ENCODE measurements around the gene ZSWIM7.

GRCh38 chr17:16036261-16036660 is 36.8 kb upstream of the ZSWIM7 start:
- no peak for TF ChIP-seq CTCF (IDR thresholded peaks at IDR 0.05)
- no peak for TF ChIP-seq POLR2A (IDR thresholded peaks at IDR 0.05)

All from testis (tissue), 2 donors.